ENCODE results near the gene NPLOC4. TPM values are rescaled to one million over a fixed set of nuclear protein-coding genes. Genes with fewer than 3 reads are reported as not detected.

Gene NPLOC4
- total RNA-seq, 2 experiments from 2014 or later = 75.9 to 87.7 TPM

DNA sequence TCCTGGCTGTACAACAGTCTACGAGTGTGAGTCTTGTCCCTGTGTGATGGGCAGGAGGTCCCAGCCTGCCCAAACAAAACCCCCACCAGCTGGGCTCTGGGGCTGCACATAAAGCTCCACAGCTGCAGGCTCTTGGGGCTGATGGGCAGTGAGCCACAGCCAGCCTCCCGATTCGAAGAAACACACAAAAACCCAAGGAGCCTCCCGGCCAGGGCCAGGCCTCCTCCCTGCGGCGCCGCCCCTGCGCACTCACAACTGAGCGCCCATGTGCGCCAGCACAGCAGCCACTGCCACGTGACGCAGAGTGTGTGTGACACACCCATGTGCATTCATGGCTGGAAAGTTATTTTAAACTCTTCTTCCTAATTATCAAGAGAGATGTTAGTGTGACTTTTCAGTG lies 54.2 kb downstream of the NPLOC4 start:
- Mint-ChIP-seq H3K27ac (no peak overlapping the region), H3K9me3 (no peaks in the 10 kb centered on the region), H3K27me3 (no peaks in the 10 kb centered on the region), H3K4me3 (no peak overlapping the region), H3K4me1 (ENCODE audit: low read depth) (peaks cover 18% of the 10 kb centered on the region), H3K36me3 (ENCODE audit: low read depth) (peaks cover 54% of the 10 kb centered on the region)
- TF ChIP-seq, protein P1, sequence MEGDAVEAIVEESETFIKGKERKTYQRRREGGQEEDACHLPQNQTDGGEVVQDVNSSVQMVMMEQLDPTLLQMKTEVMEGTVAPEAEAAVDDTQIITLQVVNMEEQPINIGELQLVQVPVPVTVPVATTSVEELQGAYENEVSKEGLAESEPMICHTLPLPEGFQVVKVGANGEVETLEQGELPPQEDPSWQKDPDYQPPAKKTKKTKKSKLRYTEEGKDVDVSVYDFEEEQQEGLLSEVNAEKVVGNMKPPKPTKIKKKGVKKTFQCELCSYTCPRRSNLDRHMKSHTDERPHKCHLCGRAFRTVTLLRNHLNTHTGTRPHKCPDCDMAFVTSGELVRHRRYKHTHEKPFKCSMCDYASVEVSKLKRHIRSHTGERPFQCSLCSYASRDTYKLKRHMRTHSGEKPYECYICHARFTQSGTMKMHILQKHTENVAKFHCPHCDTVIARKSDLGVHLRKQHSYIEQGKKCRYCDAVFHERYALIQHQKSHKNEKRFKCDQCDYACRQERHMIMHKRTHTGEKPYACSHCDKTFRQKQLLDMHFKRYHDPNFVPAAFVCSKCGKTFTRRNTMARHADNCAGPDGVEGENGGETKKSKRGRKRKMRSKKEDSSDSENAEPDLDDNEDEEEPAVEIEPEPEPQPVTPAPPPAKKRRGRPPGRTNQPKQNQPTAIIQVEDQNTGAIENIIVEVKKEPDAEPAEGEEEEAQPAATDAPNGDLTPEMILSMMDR (IDR thresholded peaks at IDR 0.05) = no peak
- intact Hi-C loops (cut with micrococcal nuclease) = no loop called here
- DNase-seq (no peak), ATAC-seq (no peak)
- ChIA-PET POLR2A (interaction anchor here (1.2 kb wide), 1 partner anchor 19 kb away, joined by 4 read pairs; no protein-coding TSS in a partner anchor), CTCF (interaction anchor here (3.1 kb wide), 1 partner anchor 18 kb away, joined by 21 read pairs; no protein-coding TSS in a partner anchor)

DNA sequence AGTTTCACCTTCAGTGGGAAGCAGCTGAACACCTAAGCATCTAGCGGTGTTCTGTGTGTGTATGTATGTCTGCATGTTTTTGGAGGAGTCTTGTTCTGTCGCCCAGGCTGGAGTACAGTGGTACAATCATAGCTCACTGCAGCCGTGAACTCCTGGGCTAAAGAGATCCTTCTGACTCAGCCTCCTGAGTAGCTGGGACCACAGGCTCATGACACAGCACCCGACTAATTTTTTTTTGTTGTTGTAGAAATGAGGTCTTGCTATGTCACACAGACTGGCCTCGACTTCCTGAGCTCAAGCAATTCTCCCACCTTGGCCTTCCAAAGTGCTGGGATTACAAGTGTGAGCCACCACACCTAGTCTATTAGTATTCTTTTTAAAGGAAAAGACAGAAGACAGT lies 54.6 kb downstream of the NPLOC4 start:
- H3K27me3 Mint-ChIP-seq = no peaks in the 10 kb centered on the region
- H3K27ac Mint-ChIP-seq = no peak overlapping the region
- TF ChIP-seq, protein P1 (IDR thresholded peaks at IDR 0.05) = no peak
- H3K36me3 Mint-ChIP-seq (ENCODE audit: low read depth) = peaks cover 57% of the 10 kb centered on the region
- CTCF ChIA-PET = interaction anchor here (1.1 to 3.1 kb wide), 2 partner anchors 19 to 21 kb away, joined by 3 to 21 read pairs; no protein-coding TSS in a partner anchor
- peaks cover 19% of the 10 kb centered on the region for H3K4me1 Mint-ChIP-seq (ENCODE audit: low read depth)
- ATAC-seq = no peak
- H3K9me3 Mint-ChIP-seq = no peaks in the 10 kb centered on the region
- POLR2A ChIA-PET = interaction anchor here (1.2 kb wide), 1 partner anchor 19 kb away, joined by 4 read pairs; no protein-coding TSS in a partner anchor
- no peak for DNase-seq
- intact Hi-C loops (cut with micrococcal nuclease) = no loop called here
- H3K4me3 Mint-ChIP-seq = no peak overlapping the region

DNA sequence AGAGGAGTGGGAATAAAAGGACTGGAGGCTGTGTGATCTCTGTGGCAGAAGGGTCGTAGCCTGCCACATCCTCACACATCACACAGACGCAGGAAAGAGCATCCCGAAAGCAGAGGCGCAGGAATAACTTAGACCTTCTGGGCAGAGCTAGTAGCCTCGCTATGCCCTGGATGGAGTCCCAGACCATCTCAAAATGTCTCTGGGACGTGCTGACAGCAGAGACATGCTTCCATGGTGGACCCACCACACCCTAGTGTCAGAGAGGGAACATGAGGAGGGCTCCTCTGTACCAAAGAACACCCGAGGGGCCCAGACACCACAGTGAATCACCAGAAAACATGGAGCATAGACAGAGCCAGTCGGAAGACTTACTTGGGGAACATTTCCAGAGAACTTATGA lies 55.2 kb downstream of the NPLOC4 start:
- ATAC-seq (no peak), DNase-seq (no peak)
- H3K4me1 Mint-ChIP-seq (ENCODE audit: low read depth) = peaks cover 19% of the 10 kb centered on the region
- no peaks in the 10 kb centered on the region for H3K9me3 Mint-ChIP-seq
- intact Hi-C loops (cut with micrococcal nuclease) = no loop called here
- peaks cover 55% of the 10 kb centered on the region for H3K36me3 Mint-ChIP-seq (ENCODE audit: low read depth)
- POLR2A ChIA-PET = interaction anchor here (1.2 kb wide), 1 partner anchor 20 kb away, joined by 4 read pairs; no protein-coding TSS in a partner anchor
- TF ChIP-seq, protein P1 (IDR thresholded peaks at IDR 0.05) = no peak
- CTCF ChIA-PET = interaction anchor here (1.1 to 3.1 kb wide), 2 partner anchors 19 to 20 kb away, joined by 3 to 21 read pairs; no protein-coding TSS in a partner anchor
- no peaks in the 10 kb centered on the region for H3K27me3 Mint-ChIP-seq
- no peak overlapping the region for H3K27ac Mint-ChIP-seq
- no peak overlapping the region for H3K4me3 Mint-ChIP-seq

DNA sequence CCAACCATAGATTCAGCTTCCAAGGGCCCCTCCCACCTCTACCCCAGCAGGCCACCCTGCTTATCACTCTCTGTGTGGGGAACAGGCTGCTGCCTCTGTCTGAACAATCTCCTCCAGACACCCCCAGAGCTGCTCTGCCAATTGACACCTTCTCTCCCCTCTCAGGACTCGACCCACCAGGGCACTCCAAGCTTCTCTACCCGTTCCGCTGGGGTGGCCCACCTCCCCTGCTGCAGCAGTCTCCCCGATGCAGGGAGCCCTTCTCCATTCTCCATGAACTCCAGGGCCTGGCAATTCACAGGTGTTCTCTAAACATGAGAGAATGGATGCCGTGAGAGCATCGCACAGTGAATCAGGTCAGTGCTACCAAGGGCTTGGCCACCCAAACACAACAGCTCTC lies 56.4 kb downstream of the NPLOC4 start:
- TF ChIP-seq, protein P1 (IDR thresholded peaks at IDR 0.05) = no peak
- ChIA-PET POLR2A (no interaction called here), CTCF (interaction anchor here (1.8 kb wide), 1 partner anchor 21 kb away, joined by 11 read pairs; no protein-coding TSS in a partner anchor)
- no peak overlapping the region for H3K4me3 Mint-ChIP-seq
- peaks cover 19% of the 10 kb centered on the region for H3K4me1 Mint-ChIP-seq (ENCODE audit: low read depth)
- H3K36me3 Mint-ChIP-seq (ENCODE audit: low read depth) = peaks cover 46% of the 10 kb centered on the region
- H3K9me3 Mint-ChIP-seq = no peaks in the 10 kb centered on the region
- DNase-seq = no peak
- no peaks in the 10 kb centered on the region for H3K27me3 Mint-ChIP-seq
- ATAC-seq = no peak
- H3K27ac Mint-ChIP-seq = no peak overlapping the region
- intact Hi-C loops (cut with micrococcal nuclease) = no loop called here

DNA sequence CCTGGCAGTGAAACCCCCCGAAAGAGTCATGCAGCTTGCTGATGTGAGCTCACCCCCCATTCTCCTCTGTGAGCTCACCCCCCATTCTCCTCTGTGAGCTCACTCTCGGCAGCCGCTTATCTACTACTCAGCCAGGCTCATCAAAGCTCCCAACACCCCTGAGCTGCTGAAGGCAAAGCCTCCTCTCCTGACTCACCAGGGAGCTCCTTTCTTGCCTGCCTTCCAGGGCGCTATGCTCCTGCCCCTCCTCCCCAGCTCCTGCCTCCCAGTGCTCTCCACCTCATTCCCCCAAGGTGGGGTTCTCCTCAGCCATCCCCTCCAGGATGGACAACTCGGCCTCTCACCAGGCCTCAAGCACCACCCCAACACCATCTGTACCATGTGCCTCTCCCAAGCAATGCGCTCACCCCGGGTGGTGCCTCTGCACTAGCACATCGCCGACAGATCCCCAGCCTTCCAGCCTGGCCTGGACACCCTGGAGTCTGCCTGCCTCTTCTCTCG lies 57.0 kb downstream of the NPLOC4 start:
- ATAC-seq (no peak), DNase-seq (no peak)
- TF ChIP-seq, protein P1 (IDR thresholded peaks at IDR 0.05) = no peak
- Mint-ChIP-seq H3K4me3 (no peak overlapping the region), H3K36me3 (ENCODE audit: low read depth) (peaks cover 41% of the 10 kb centered on the region), H3K27ac (no peak overlapping the region), H3K4me1 (ENCODE audit: low read depth) (peaks cover 19% of the 10 kb centered on the region), H3K9me3 (no peaks in the 10 kb centered on the region), H3K27me3 (no peaks in the 10 kb centered on the region)
- ChIA-PET POLR2A (no interaction called here), CTCF (interaction anchor here (1.0 to 1.8 kb wide), 3 partner anchors 10 to 21 kb away, joined by 3 to 11 read pairs (median 3); no protein-coding TSS in a partner anchor)
- intact Hi-C loops (cut with micrococcal nuclease) = no loop called here

All from activated CD8-positive, alpha-beta T cell treated with anti-CD3 and anti-CD28 coated beads for 36 hours (primary cell).